ENCODE results near the gene KIAA0408. TPM values are rescaled to one million over a fixed set of nuclear protein-coding genes. Genes with fewer than 3 reads are reported as not detected.
"Not testable (repeated sequence)": the region's sequence is repeated elsewhere in the genome, so short reads cannot be mapped to it uniquely, and the experiment has no call there.

KIAA0408 gene
- total RNA-seq, 1 experiment from 2014 or later: 0.31 TPM

- peak overlapping the region; percentile 60 for H3K27ac Mint-ChIP-seq (ENCODE audit: unreplicated experiment)
- H3K4me3 Mint-ChIP-seq (ENCODE audit: low read depth, unreplicated experiment): no peak overlapping the region
- peak; percentile 64 for DNase-seq
- TF ChIP-seq CTCF (IDR thresholded peaks at IDR 0.05; ENCODE audit: unreplicated experiment): no peak
- intact Hi-C loops (cut with micrococcal nuclease; ENCODE audit: unreplicated experiment): loop anchor here (2.0 to 5.0 kb wide), 2 partner anchors 78 to 118 kb away; partner anchors contain the start of gene ECHDC1
- peaks cover 29% of the 10 kb centered on the region for H3K4me1 Mint-ChIP-seq (ENCODE audit: low read depth, unreplicated experiment)
- no TSS peak for BruUV-seq (replicated peaks)
- H3K36me3 Mint-ChIP-seq (ENCODE audit: insufficient read depth, unreplicated experiment): no peaks in the 10 kb centered on the region
- CTCF ChIA-PET: interaction anchor here (0.7 kb wide), 1 partner anchor 78 kb away, joined by 6 read pairs; no protein-coding TSS in a partner anchor
- H3K9me3 Mint-ChIP-seq (ENCODE audit: low read depth, unreplicated experiment): no peaks in the 10 kb centered on the region
- H3K27me3 Mint-ChIP-seq (ENCODE audit: unreplicated experiment): no peaks in the 10 kb centered on the region
Measured at GRCh38 chr6:127420556-127420955, 38.6 kb downstream of the KIAA0408 start.

- Mint-ChIP-seq H3K36me3 (ENCODE audit: insufficient read depth, unreplicated experiment) (no peaks in the 10 kb centered on the region), H3K4me1 (ENCODE audit: low read depth, unreplicated experiment) (peaks cover 11% of the 10 kb centered on the region), H3K4me3 (ENCODE audit: low read depth, unreplicated experiment) (no peak overlapping the region), H3K9me3 (ENCODE audit: low read depth, unreplicated experiment) (no peaks in the 10 kb centered on the region), H3K27ac (ENCODE audit: unreplicated experiment) (no peak overlapping the region), H3K27me3 (ENCODE audit: unreplicated experiment) (no peaks in the 10 kb centered on the region)
- intact Hi-C loops (cut with micrococcal nuclease; ENCODE audit: unreplicated experiment): no loop called here
- BruUV-seq (replicated peaks): no TSS peak
- TF ChIP-seq CTCF (IDR thresholded peaks at IDR 0.05; ENCODE audit: unreplicated experiment): no peak
- DNase-seq: no peak
- CTCF ChIA-PET: no interaction called here
Measured at GRCh38 chr6:127415096-127415495, 44.1 kb downstream of the KIAA0408 start.

- H3K4me3 Mint-ChIP-seq (ENCODE audit: low read depth, unreplicated experiment); H3K4me1 Mint-ChIP-seq (ENCODE audit: low read depth, unreplicated experiment); CTCF ChIA-PET; H3K9me3 Mint-ChIP-seq (ENCODE audit: low read depth, unreplicated experiment); H3K27ac Mint-ChIP-seq (ENCODE audit: unreplicated experiment); H3K36me3 Mint-ChIP-seq (ENCODE audit: insufficient read depth, unreplicated experiment); H3K27me3 Mint-ChIP-seq (ENCODE audit: unreplicated experiment); intact Hi-C loops (cut with micrococcal nuclease; ENCODE audit: unreplicated experiment); BruUV-seq (replicated peaks): not testable (repeated sequence)
- DNase-seq: peak; percentile 9
Measured at GRCh38 chr6:127413123-127413522, 46.1 kb downstream of the KIAA0408 start.

GRCh38 chr6:127412016-127412415, 47.2 kb downstream of the KIAA0408 start:
- intact Hi-C loops (cut with micrococcal nuclease; ENCODE audit: unreplicated experiment); H3K27me3 Mint-ChIP-seq (ENCODE audit: unreplicated experiment); BruUV-seq (replicated peaks); CTCF ChIA-PET; H3K27ac Mint-ChIP-seq (ENCODE audit: unreplicated experiment); H3K36me3 Mint-ChIP-seq (ENCODE audit: insufficient read depth, unreplicated experiment); H3K9me3 Mint-ChIP-seq (ENCODE audit: low read depth, unreplicated experiment); H3K4me3 Mint-ChIP-seq (ENCODE audit: low read depth, unreplicated experiment); DNase-seq; H3K4me1 Mint-ChIP-seq (ENCODE audit: low read depth, unreplicated experiment): not testable (repeated sequence)

Other genes with a start within 250 kb of the KIAA0408 start
- 21.9 and 24.1 TPM in 2 replicates for gene RNF146, start 192.5 kb downstream of the KIAA0408 start, total RNA-seq (2022)
- 30.3 and 42.5 TPM in 2 replicates for gene ECHDC1, start 115.8 kb downstream of the KIAA0408 start, total RNA-seq (2022)
- 0.31 and 0.64 TPM in 2 replicates for gene C6orf58, start 117.8 kb upstream of the KIAA0408 start, total RNA-seq (2022)

Data from Calu3 (cell line).